K562 (cell line): Measurements from ENCODE around the gene DCXR. TPM values are rescaled to one million over a fixed set of nuclear protein-coding genes. Genes with fewer than 3 reads are reported as not detected.
A peak's percentile ranks its signal among the peaks of the same experiment; 100 is the strongest.

Experiments
- ATAC-seq: fragments of 200-7000 bp; cut with Tn5 transposase; 3 replicates; pipeline ENCODE4 v1.9.1; 2020; ENCODE audit warnings: moderate library complexity
- BruUV-seq: library from RNA; stranded (reverse); fragments of 400-500 nt; replicated peaks from 2 replicates; lab custom pipeline; 2021; lab: Mats Ljungman, UMichigan
- CTCF ChIA-PET: fragments of 300-600 bp; formaldehyde crosslinking; extraction: SDS; loops from one replicate; lab custom pipeline; 2021; ENCODE audit warnings: low intra/inter-chr PET ratio; lab: Yijun Ruan, JAX
- POLR2A ChIA-PET: fragments of 300-600, 350-650 bp; sonication (Branson Sonifier 250); formaldehyde crosslinking; extraction: SDS; loops from one replicate; lab custom pipeline; 2021; ENCODE audit warnings: antibody characterized with exemption, inconsistent platforms; lab: Yijun Ruan, JAX
- DNase-seq, 4 experiments: peaks; one replicate each; pipeline versions ENCODE4 v3.0.0 to v3.0.0-alpha.2; 2011 to 2018; ENCODE audit warnings: low spot score in 3 of 4, mixed read lengths in 3 of 4; ENCODE audit errors: extremely low read depth in 1 of 4
- FAIRE-seq: peaks from 2 replicates; lab custom pipeline; 2011; peaks lifted over from hg19 to GRCh38; lab: Jason Lieb, UNC
- H2AFZ ChIP-seq: 2 replicates; pipeline ENCODE4 v1.6.0; 2011; ENCODE audit warnings: low read depth, low read length, control low read depth, inconsistent platforms
- H3K27ac ChIP-seq: fragments of 200-600 bp; 3 replicates; pipeline ENCODE4 v1.8.0; 2011; ENCODE audit warnings: low read depth, mild to moderate bottlenecking, control low read depth, inconsistent platforms, low read length, moderate library complexity, mixed read lengths; ENCODE audit errors: extremely low read depth
- H3K27me3 ChIP-seq, 2 experiments: fragments of 300-600 bp in 1 of 2; 2 replicates in 1 of 2; 3 replicates in 1 of 2; pipeline versions ENCODE4 v1.6.0 to v1.8.0; 2011; ENCODE audit warnings: inconsistent platforms in 2 of 2, low read length in 2 of 2, mild to moderate bottlenecking in 1 of 2, mixed read lengths in 1 of 2, moderate library complexity in 1 of 2; ENCODE audit not compliant: control insufficient read depth in 2 of 2, insufficient read depth in 2 of 2
- H3K36me3 ChIP-seq: fragments of 300-600 bp; 3 replicates; pipeline ENCODE4 v1.8.0; 2011; ENCODE audit warnings: mild to moderate bottlenecking, low read length, inconsistent platforms; ENCODE audit not compliant: control insufficient read depth, insufficient read depth
- H3K4me1 ChIP-seq, 2 experiments: fragments of 200-600 bp in 1 of 2; replicated peaks in 1 of 2; 2 replicates in 1 of 2; 3 replicates in 1 of 2; pipeline versions ENCODE4 v1.5.1 to v1.8.0; 2011; ENCODE audit warnings: inconsistent platforms in 2 of 2, low read length in 2 of 2, mild to moderate bottlenecking in 1 of 2, mixed read lengths in 1 of 2, moderate library complexity in 1 of 2; ENCODE audit not compliant: control insufficient read depth in 2 of 2, insufficient read depth in 2 of 2
- H3K4me2 ChIP-seq: 2 replicates; pipeline ENCODE4 v1.6.1; 2011; ENCODE audit warnings: low read length, control low read depth, inconsistent platforms, mixed read lengths; ENCODE audit not compliant: insufficient read depth
- H3K4me3 ChIP-seq: fragments of 200-600 bp; sonication (generic), shearing (Covaris generic); 2 replicates; pipeline ENCODE4 v1.5.1; 2016; ENCODE audit warnings: control low read depth, inconsistent platforms
- H3K79me2 ChIP-seq: fragments of 200-600 bp; 3 replicates; pipeline ENCODE4 v1.8.0; 2011; ENCODE audit warnings: low read length, inconsistent platforms; ENCODE audit not compliant: control insufficient read depth, insufficient read depth
- H3K9ac ChIP-seq, 2 experiments: 2 replicates each; pipeline versions ENCODE4 v1.6.0 to v1.6.1; 2011; ENCODE audit warnings: low read depth in 2 of 2, low read length in 2 of 2, control low read depth in 1 of 2, inconsistent platforms in 1 of 2, mild to moderate bottlenecking in 1 of 2, mixed read lengths in 1 of 2; ENCODE audit not compliant: insufficient read depth in 1 of 2
- H3K9me1 ChIP-seq: one replicate; pipeline ENCODE4 v1.6.0; 2011; ENCODE audit warnings: inconsistent platforms, mild to moderate bottlenecking, low read length, moderate library complexity; ENCODE audit not compliant: control insufficient read depth, insufficient read depth
- H3K9me3 ChIP-seq: replicated peaks from 2 replicates; pipeline ENCODE4 v1.5.1; 2011; ENCODE audit warnings: low read depth, low read length, inconsistent platforms; ENCODE audit not compliant: control insufficient read depth, insufficient read depth
- H4K20me1 ChIP-seq: replicated peaks from 2 replicates; pipeline ENCODE4 v1.6.1; 2011; ENCODE audit warnings: low read length, inconsistent platforms, mixed read lengths; ENCODE audit not compliant: control insufficient read depth, insufficient read depth
- CHCHD3 ChIP-seq: fragments of 250-450 bp; sonication (Bioruptor Pico); IDR thresholded peaks from 2 replicates; pipeline ENCODE4 v2.1.2; 2022; ENCODE audit warnings: mild to moderate bottlenecking
- WGBS: fragments of 100-300 bp; shearing (Covaris generic); methylation state at CpG from one replicate; pipeline ENCODE4 v1.1.6; 2016; ENCODE audit warnings: low coverage, mixed read lengths; ENCODE audit not compliant: insufficient coverage; ENCODE audit errors: missing lambda C conversion rate; 5-methylcytosine and 5-hydroxymethylcytosine counted together
- in situ Hi-C: fragments of 300-500 bp; cut with MboI; formaldehyde crosslinking; loops from 4 replicates; pipeline ENCODE4 v1.15.0; 2018; ENCODE audit warnings: inconsistent platforms, mixed read lengths
- intact Hi-C: fragments of 100-400 bp; cut with micrococcal nuclease; formaldehyde crosslinking; loops from 2 replicates; pipeline ENCODE4 v1.14.2; 2022
- polyA plus RNA-seq, 8 experiments: library from polyadenylated mRNA; depleted of rRNA in 4 of 8; stranded (reverse) in 5 of 8; unstranded in 3 of 8; fragments of >200 nt; fragmentation: Nextera tagmentation in 2 of 8; fragmentation: Illumina TruSeq in 1 of 8; extraction: Ambion mirVana in 2 of 8; extraction: Trizol in 1 of 8; gene quantifications; 2 replicates each; pipeline versions ENCODE4 v1.2.1 to v1.2.3, GENCODE V29; 2011 to 2014; ENCODE audit warnings: inconsistent platforms in 1 of 8, missing spikeins in 1 of 8
- total RNA-seq, 7 experiments: library from RNA; depleted of rRNA in 6 of 7; stranded (reverse); fragments of >200 nt in 6 of 7; fragmentation: Illumina TruSeq in 2 of 7; extraction: Trizol in 2 of 7; gene quantifications; 2 replicates each; pipeline versions ENCODE4 v1.2.1 to v1.2.3, GENCODE V29; 2011 to 2021; ENCODE audit warnings: low replicate concordance in 1 of 7
- TF ChIP-seq, protein P1 (sequence below): sonication (generic); formaldehyde crosslinking; IDR thresholded peaks from 2 replicates; pipeline ENCODE4 v1.8.1; 2023; ENCODE audit warnings: mild to moderate bottlenecking, missing genetic modification reagents

DCXR gene
- total and polyA plus RNA-seq, 9 of the 15 experiments (the other 6 are each of a cell fraction or from before 2014, with no cell fraction given), result 21.3 to 274 (median 156) TPM

DNA sequence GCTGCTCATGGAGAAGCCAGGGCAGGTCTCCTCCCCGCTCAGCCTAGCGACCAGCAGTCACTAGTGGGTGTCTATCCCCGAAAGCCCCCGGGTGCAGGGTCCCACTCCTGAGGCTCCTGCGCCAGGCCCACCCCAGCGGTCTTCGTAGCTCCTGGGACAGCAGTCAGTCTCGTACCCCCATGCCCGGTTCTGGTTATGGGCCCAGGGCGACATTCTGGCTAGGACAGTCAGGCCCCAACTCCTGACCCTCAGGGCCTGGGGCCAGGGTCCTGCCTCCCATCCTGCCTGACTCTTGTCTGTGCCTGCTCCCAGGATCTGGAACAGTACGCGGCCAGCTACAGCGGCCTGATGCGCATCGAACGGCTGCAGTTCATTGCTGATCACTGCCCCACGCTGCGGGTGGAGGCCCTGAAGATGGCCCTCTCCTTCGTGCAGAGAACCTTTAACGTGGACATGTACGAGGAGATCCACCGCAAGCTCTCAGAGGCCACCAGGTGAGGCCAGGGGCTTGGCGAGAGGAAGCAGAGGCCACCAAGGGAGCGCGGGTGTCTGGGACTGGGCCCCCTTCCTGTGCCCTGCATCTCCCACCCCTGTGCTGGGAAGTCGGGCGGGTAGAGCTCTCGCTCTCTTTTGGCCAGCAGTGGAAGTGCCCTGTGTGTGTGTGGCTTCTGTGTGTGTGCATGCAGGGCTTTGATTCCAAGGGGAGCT is 16.2 kb upstream of the DCXR start:
- H3K36me3 ChIP-seq, result peaks cover 78% of the 10 kb centered on the region; the same call in 2 of the 3 replicates
- H3K27me3 ChIP-seq, result no peaks in the 10 kb centered on the region
- no peak for DNase-seq
- intact Hi-C loops, result no loop called here
- CTCF ChIA-PET, result no interaction called here
- H2AFZ ChIP-seq, result no peak overlapping the region
- no peaks in the 10 kb centered on the region for H3K9me1 ChIP-seq
- H3K9ac ChIP-seq, result peak overlapping the region; percentile 80 to 97; a peak in 2 of 4 replicates
- peaks cover 28% of the 10 kb centered on the region for H3K79me2 ChIP-seq
- POLR2A ChIA-PET, result interaction anchor here (0.6 to 1.6 kb wide), 4 partner anchors 9 to 731 kb away, joined by 3 to 11 read pairs (median 4); partner anchors contain the start of gene DCXR
- no peak for TF ChIP-seq CHCHD3
- TF ChIP-seq, protein P1, sequence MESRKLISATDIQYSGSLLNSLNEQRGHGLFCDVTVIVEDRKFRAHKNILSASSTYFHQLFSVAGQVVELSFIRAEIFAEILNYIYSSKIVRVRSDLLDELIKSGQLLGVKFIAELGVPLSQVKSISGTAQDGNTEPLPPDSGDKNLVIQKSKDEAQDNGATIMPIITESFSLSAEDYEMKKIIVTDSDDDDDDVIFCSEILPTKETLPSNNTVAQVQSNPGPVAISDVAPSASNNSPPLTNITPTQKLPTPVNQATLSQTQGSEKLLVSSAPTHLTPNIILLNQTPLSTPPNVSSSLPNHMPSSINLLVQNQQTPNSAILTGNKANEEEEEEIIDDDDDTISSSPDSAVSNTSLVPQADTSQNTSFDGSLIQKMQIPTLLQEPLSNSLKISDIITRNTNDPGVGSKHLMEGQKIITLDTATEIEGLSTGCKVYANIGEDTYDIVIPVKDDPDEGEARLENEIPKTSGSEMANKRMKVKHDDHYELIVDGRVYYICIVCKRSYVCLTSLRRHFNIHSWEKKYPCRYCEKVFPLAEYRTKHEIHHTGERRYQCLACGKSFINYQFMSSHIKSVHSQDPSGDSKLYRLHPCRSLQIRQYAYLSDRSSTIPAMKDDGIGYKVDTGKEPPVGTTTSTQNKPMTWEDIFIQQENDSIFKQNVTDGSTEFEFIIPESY (CRISPR knock-in tag), result peak; percentile 66
- H4K20me1 ChIP-seq, result 0 out of 2 replicates have a peak, but pooled peaks cover 11% of the 10 kb centered on the region
- no peak for ATAC-seq
- H3K27ac ChIP-seq, result no peak overlapping the region
- no peaks in the 10 kb centered on the region for H3K9me3 ChIP-seq
- peaks cover 6 to 92% of the 10 kb centered on the region in 2 experiments; a peak in 3 of 5 replicates for H3K4me1 ChIP-seq
- H3K4me3 ChIP-seq, result no peak overlapping the region; the same call in 1 of the 2 replicates
- BruUV-seq, result no TSS peak
- H3K4me2 ChIP-seq, result no peak overlapping the region
- in situ Hi-C loops, result no loop called here
- WGBS, result 91% methylated on average over 22 of the region's 28 CpGs
- no peak for FAIRE-seq
